Stimulated activated CD4-positive, alpha-beta T cell treated with anti-CD3 and anti-CD28 coated beads, Interleukin-12 subunit alpha, Interleukin-12 subunit beta, amount 100 ng/mL, for 4 hours (primary cell): ENCODE data around the gene ITGA3.

ENCODE experiments used
- DNase-seq: peaks from one replicate; pipeline ENCODE4 v3.0.0-alpha.2; 2020

ITGA3 gene

DNA sequence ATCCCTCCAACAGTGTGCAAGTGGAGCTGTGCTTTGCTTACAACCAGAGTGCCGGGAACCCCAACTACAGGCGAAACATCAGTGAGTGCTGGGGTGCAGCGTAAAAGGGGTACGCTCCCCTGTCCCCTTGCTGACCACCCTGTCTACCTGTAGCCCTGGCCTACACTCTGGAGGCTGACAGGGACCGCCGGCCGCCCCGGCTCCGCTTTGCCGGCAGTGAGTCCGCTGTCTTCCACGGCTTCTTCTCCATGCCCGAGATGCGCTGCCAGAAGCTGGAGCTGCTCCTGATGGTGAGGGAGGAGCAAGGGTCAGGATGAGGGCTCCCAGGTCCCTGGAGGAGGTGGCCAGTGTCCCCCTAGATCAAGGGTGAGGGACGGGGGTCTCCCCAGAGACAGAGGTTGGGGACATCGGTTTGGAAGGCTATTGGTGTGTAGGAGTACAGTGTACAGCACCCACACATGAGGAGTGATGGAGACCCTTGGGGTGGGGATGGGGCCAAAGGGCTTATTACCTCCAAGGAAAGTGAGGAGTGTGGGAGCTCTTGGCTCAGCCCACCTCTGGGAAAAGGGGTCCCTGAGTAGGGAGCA, 19.6 kb downstream of the ITGA3 start:
- DNase-seq = no peak

DNA sequence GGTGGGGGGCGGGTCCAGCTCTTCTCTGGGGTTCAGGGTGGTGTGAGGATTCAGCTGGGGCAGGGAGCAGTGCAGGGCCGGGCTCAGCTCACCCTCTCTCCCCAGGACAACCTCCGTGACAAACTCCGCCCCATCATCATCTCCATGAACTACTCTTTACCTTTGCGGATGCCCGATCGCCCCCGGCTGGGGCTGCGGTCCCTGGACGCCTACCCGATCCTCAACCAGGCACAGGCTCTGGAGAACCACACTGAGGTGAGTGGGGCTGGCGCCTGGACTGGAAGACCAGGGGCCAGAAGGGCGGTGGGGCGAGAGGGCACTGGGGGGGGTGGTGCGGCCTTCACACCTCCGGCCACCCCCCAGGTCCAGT, 20.3 kb downstream of the ITGA3 start:
- DNase-seq = no peak

GRCh38 chr17:50076591-50077235, 20.8 kb downstream of the ITGA3 start:
- no peak for DNase-seq

- no peak for DNase-seq
These were observed 22.5 kb downstream of the ITGA3 start for GRCh38 chr17:50078430-50078829.

DNA sequence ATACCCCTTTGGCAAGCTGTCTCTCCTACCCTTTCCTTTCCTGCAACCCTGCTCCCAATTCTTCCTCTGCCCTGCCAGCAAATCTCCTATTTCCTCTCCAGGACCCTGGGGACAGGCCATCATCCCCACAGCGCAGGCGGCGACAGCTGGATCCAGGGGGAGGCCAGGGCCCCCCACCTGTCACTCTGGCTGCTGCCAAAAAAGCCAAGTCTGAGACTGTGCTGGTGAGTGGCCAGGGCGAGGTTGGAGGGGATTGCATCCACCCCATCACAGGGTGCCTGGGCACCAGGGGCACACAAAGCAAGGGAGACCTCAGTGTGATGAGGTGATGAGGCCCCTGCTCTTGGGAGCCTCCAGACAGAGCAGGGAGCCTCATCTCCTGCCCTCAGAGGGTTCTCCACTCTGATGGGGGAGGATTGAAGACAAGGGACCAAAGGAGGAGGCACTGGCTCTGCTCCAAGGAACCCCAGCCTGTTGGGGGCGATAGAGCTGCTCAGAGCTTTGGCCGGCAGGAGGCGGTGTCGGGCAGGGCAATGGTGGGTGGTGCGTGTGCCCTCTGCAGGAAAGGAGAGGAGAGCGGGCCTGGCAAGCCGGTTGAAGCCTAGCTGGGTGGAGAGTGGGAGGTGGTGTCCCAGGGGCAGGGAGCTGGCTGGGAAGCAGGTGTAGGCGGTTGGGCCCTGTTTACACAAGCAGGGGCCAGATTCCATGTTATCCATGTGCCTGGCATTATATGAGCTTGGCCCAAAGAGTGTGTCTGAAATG, 23.6 kb downstream of the ITGA3 start:
- no peak for DNase-seq

GRCh38 chr17:50080096-50080480, 24.2 kb downstream of the ITGA3 start:
- no peak for DNase-seq

DNA sequence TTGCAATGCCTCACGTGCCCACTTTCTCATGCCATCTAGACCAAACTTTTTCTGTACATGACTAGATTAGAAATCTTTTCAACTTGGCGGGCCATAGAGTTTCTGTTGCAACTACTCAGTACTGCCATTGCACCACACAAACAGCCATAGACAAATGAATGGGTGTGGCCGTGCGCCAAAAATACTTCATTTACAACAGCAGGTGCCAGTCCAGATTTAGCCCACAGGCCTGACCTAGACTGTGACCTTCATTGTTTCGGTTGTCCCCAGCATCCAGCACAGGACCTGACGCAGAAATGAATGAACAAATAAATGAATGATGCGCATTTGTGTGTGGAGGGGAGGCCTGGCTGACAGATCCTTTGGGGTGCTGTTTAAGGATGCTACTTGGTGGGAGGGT, 24.9 kb downstream of the ITGA3 start:
- DNase-seq = no peak

GRCh38 chr17:50081757-50082156, 25.8 kb downstream of the ITGA3 start:
- no peak for DNase-seq

GRCh38 chr17:50087246-50087911, 31.5 kb downstream of the ITGA3 start:
- DNase-seq = peak; percentile 70

- DNase-seq = no peak
These were observed 32.0 kb downstream of the ITGA3 start for GRCh38 chr17:50087912-50088405.

DNA sequence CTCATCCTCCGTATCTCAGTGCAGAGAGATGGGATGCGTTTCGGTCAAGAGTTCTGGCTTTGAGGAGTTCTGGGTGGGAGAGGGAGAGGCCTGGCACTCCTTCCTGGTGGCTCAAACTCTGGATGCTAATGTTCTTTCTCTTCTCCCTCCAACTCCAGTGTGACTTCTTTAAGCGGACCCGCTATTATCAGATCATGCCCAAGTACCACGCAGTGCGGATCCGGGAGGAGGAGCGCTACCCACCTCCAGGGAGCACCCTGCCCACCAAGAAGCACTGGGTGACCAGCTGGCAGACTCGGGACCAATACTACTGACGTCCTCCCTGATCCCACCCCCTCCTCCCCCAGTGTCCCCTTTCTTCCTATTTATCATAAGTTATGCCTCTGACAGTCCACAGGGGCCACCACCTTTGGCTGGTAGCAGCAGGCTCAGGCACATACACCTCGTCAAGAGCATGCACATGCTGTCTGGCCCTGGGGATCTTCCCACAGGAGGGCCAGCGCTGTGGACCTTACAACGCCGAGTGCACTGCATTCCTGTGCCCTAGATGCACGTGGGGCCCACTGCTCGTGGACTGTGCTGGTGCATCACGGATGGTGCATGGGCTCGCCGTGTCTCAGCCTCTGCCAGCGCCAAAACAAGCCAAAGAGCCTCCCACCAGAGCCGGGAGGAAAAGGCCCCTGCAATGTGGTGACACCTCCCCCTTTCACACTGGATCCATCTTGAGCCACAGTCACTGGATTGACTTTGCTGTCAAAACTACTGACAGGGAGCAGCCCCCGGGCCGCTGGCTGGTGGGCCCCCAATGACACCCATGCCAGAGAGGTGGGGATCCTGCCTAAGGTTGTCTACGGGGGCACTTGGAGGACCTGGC, 33.3 kb downstream of the ITGA3 start:
- no peak for DNase-seq

DNA sequence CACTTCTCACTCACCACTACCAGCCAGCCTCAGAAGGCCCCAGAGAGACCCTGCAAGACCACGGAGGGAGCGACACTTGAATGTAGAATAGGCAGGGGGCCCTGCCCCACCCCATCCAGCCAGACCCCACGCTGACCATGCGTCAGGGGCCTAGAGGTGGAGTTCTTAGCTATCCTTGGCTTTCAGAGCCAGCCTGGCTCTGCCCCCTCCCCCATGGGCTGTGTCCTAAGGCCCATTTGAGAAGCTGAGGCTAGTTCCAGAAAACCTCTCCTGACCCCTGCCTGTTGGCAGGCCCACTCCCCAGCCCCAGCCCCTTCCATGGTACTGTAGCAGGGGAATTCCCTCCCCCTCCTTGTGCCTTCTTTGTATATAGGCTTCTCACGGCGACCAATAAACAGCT, 34.2 kb downstream of the ITGA3 start:
- no peak for DNase-seq

DNA sequence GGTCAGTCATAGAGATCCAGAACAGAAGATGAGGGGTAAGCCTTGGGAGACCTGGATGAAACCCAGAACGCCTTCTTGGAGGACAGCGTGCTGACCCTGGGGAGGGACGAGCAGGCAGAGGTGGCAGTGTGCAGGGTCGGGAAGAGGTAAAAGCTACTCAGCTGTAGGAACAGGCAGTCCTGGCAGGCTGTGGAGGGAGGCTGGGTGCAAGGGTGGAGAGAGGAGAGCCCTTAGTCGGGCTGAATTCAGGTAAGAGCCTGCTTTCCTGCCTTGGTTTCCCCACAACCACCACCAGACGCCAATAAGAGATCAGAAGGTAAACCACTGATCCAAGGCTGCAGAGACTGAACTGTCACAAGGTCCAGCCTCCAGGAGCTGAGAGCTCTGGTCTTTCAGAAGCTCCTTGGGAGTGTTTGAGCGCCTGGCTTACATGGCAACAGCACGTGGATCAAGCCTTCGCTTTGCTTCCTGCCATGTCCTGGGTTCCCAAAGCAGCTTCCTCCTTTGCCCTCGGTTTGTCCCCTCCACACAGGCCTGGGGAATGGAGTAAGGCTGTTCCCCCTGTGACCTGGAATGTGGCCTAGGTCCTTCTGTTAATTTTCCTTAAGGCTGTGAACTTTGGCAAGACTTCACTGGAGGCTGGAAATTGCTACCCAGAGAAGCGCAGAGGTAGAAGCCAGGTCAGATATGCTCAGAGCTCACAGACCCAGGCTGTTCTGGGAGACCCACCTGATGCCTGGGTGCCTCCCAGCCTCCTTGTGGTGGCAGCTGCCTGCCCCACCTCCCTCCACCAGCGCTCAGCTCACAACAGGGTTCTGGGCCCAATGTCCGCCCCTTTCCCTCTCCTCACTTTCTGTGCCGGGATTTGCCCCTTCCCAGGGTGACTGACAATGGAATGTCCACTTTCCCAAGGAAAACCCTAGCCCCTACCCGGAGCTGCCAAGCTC, 35.3 kb downstream of the ITGA3 start:
- no peak for DNase-seq

DNA sequence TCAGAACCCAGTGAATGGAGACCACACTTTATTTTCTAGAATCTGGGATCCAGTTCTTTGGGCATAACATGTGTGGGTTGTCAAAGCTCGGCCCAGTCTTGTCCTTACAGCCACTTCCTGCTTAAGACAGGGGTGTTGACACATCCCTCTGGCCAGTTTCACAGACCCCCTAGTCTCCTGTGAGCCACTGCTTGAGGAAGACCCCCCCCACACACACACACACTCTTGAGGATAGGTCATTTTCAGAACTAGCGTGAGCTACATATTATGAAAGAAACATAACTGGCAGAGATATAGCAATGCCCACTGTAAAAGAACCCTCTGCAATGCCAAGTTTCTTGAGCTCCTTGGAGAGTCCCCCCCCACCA, 36.0 kb downstream of the ITGA3 start:
- no peak for DNase-seq

DNA sequence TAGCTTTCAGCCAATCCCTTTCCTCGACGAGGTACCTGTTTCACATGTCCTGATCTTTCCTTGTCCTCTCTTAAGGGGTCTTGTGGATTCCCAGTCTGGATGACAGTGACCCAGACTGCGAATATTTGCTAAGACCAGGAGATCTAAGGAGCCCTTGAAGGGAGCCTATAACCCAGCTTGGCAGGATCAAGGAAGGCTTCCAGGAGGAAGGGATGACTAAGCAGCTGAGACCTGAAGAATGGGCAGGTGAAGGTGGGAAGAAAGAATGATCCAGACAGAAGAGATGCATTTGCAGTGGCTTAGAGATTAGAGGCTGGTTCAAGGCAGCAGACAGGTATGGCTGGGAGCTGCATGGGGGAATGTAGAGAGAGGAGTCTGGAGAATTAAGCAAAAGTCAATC, 37.3 kb downstream of the ITGA3 start:
- DNase-seq = no peak

DNA sequence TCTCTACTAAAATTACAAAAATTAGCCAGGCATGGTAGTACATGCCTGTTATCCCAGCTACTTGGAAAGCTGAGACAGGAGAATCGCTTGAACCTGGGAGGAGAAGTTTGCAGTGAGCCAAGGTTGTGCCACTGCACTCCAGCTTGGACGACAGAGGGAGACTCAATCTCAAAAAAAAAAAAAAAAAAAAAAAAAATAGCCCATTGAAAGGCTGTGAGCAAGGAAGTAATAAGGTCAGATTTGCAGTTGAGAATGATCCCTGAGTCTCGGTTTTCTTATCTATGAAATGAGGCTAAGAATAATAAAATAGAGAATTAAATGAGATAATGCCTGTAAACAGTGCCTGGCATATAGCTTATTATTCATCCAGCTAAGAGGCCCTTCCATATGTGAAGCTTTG, 37.9 kb downstream of the ITGA3 start:
- no peak for DNase-seq

DNA sequence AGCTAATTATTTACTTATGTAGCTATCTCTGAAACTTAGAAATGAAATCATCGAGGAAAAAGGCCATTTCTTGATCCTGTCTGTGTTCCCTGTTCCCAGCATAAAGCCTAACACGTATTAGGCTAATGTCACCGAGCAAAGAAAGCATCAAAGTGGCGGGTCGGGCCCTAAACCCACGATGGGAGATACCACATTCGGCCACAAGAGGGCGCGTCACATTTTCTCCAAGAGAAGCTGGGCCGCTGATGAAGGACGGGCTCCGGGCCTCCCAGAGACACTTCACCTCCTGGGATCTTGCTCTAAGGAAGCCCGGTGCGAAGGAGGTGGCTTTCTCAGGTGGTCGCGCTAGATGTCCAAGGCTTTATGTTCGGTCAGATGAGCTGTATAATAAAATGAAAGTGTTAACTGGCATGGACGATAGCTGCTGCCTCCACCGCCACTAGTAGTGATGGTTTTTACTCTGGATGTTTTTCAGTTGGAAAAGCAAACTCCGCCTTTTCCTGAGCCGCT, 38.4 kb downstream of the ITGA3 start:
- peak; percentile 93 for DNase-seq

DNA sequence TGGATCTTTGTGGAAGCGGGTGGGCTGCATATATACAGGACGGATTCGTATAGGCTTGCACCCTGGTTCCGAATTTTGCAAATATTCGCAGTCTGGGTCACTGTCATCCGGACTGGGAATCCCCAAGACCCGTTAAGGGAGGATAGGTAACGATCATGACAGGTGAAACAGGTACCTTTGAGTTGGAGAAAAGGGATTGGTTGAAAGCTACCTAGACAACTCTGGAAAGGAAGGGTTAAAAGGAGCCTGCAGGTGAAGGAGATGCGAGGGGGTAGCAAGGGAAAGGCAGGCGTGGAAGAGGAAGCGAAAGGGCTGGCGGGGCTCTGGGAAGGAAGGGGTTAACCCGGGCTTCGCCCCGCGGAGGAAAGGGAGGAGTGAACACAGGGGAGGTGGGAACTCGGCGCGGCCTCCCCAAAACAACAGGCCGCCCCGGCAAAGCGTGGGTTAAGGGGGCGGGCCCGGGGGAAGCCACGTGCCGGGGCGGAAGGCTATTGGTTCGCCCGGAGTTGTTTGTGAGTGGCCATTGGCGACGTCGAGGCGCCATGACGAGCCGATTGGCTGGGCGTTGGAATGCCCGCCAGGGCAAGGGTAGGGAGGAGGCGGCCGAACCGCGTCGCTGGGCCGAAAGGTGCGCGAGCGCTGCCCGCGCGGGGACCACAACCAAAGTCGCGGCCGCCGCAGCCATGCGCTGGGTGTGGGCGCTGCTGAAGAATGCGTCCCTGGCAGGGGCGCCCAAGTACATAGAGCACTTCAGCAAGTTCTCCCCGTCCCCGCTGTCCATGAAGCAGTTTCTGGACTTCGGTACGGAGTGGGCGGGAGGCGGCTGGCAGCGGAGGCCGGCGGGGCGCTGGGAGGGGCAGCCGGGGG, 39.1 kb downstream of the ITGA3 start, which contains the start of gene PDK2:
PDK2 (plus strand) TSS at position 599 of the 867 bp plus-strand sequence; CDS start at position 684, 85 bp downstream.
- DNase-seq = peak; percentile 90

DNA sequence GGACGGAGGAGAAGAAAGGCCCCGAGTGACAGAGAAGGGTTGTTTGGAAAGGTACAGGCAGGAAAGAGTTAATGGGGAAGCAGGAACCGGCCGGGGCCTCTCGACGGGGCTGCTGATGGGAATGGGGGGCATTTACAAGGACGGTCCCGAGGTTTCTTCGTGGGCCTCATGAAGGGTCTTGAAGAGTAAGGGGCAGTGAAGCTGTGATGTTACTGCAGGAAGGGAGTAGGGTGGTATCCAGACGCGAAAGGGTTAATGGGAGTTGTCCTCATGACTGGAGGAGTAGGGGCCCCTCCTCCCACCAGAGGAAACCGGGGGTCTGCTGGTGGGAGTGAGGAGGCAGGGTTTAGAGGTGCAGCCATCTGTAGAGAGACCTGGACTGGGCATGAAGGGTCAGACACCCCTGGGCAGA, 39.7 kb downstream of the ITGA3 start:
- DNase-seq = no peak

DNA sequence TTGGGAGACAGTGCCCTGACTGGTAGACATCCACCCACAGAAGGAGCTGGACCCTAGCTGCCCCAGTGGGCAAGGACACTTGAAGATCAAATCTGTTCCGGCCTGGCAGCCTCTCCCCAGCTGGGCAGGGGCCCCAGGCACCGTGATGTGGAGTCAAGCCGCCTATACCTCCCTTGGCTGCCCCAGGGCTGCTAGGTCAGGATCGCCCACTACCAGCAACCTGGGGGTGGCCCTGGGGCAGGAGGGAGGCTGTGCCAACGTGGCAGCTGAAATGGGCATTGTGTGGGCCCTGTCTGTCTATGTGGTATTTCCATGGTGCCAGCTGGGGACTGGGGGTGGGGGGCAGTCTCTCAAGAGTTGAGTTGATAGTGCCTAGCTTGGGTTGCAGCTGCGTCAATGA, 40.2 kb downstream of the ITGA3 start:
- no peak for DNase-seq
